Measurements from ENCODE around the gene GLRX. TPM values are rescaled to one million over a fixed set of nuclear protein-coding genes. Genes with fewer than 3 reads are reported as not detected.
"Not testable (repeated sequence)": the region's sequence is repeated elsewhere in the genome, so short reads cannot be mapped to it uniquely, and the experiment has no call there.

Gene GLRX
- total and polyA plus RNA-seq, 2 of the 13 experiments (the other 11 are each of a cell fraction or from before 2014, with no cell fraction given) = 63.8 to 499 TPM

DNA sequence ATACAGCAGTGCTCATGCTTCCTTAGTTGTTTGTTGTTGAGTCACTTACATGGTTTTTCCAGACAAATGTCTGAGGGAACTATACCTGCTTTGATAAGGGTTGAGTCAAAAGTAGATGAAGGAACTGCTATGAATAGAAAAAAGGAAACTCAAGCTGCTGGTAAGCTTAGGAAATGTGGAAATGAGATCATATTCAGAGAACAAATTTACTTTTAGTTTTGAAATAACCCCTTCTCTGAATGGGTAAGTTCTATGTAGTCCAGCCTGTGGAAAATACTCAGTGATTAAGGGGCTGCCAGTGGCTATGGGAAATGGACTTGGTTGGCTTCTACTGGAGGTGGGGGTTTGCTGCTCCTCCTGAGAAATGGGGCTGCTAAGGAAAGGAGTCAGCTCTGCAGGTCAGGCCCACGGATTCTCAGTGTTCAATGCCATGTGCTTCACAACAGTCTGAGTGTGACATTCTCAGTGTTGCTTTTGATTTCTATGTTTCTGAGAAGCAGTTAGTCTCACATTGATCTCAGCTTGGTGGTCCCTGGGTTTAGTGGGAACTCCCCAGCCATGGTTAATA is 47.7 kb upstream of the GLRX start:
- DNase-seq (ENCODE audit: low spot score) (peak; percentile 54), ATAC-seq (no peak; the same call in 2 of the 3 replicates), FAIRE-seq (no peak)
- H3K4me3 ChIP-seq (replicated peaks in 1 of 3; ENCODE audit: insufficient read depth in 1 of 3, low read depth in 2 of 3, low read length in 3 of 3) = no peak overlapping the region
- no peak overlapping the region for H2AFZ ChIP-seq (ENCODE audit: low read length)
- H3K9me3 ChIP-seq (ENCODE audit: low read length) = no peaks in the 10 kb centered on the region
- BruUV-seq (replicated peaks) = no TSS peak
- in situ Hi-C loops (cut with HindIII; ENCODE audit: extremely low pct_ligation_motif_present, low pct_unique_long_range_greater_than_20kb) = no loop called here
- 63% methylated on average over 1 of the region's 1 CpG for WGBS (ENCODE audit: low lambda C conversion rate)
- TF ChIP-seq ZNF232 (CRISPR knock-in tag; IDR thresholded peaks at IDR 0.05; ENCODE audit: borderline replicate concordance) (peak; percentile 26; the same call in 1 of the 2 replicates), SRSF4 (IDR thresholded peaks at IDR 0.05; ENCODE audit: low read depth, low read length, poor library complexity, severe bottlenecking) (no peak)
- no peaks in the 10 kb centered on the region for H3K36me3 ChIP-seq (replicated peaks in 1 of 2; ENCODE audit: control insufficient read depth in 1 of 2, insufficient read depth in 2 of 2, low read length in 2 of 2)
- no peak overlapping the region for H3K4me2 ChIP-seq (ENCODE audit: low read depth, low read length)
- H3K79me2 ChIP-seq (ENCODE audit: insufficient read depth, low read length) = no peaks in the 10 kb centered on the region
- peak overlapping the region; percentile 21 for H3K27ac ChIP-seq (ENCODE audit: extremely low read length, insufficient read depth, low read length)
- CTCF ChIA-PET (ENCODE audit: low intra/inter-chr PET ratio, low total read pairs) = no interaction called here
- intact Hi-C loops (cut with micrococcal nuclease; ENCODE audit: unreplicated experiment) = no loop called here
- H3K9ac ChIP-seq (ENCODE audit: insufficient read depth, low read depth, low read length) = no peak overlapping the region
- peaks cover 65% of the 10 kb centered on the region for H3K4me1 ChIP-seq (ENCODE audit: insufficient read depth, low read length)
- POLR2A ChIA-PET = interaction anchor here (7.9 kb wide), 1 partner anchor 9 kb away, joined by 128 read pairs; no protein-coding TSS in a partner anchor
- no peaks in the 10 kb centered on the region for H3K27me3 ChIP-seq (ENCODE audit: control insufficient read depth in 1 of 2, insufficient read depth in 2 of 2, low read length in 2 of 2)
- H4K20me1 ChIP-seq (ENCODE audit: insufficient read depth, low read length) = no peaks in the 10 kb centered on the region

DNA sequence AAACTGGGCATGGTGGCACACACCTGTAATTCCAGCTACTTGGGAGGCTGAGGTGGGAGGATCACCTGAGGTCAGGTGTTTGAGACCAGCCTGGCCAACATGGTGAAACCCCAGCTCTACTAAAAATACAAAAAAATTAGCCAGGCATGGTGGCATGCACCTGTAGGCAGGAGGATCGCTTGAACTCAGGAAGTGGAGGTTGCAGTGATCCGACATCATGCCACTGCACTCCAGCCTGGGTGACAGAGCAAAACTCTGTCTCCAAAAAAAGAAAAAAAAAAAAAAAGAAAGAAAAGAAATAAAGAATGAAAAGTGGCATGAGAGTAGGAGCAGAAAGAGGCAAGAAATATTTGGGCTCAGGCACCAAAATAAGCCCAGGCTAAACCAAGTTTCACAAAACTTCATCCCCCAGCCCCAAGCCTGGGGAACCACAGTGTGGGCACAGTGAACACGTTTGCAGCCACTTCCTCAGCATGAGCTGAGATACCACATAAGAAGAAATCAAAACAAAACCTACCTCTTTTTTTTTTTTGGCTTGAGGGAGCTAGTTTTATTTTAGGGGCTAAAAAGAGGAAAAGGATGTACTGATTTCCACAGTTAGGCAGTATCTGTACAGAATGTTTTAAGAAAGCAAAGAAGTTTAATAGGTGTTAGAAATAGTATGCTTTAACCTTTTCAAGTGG is 46.8 kb upstream of the GLRX start:
- H4K20me1 ChIP-seq (ENCODE audit: insufficient read depth, low read length); H3K36me3 ChIP-seq (replicated peaks in 1 of 2; ENCODE audit: control insufficient read depth in 1 of 2, insufficient read depth in 2 of 2, low read length in 2 of 2); H3K27ac ChIP-seq (ENCODE audit: extremely low read length, insufficient read depth, low read length); in situ Hi-C loops (cut with HindIII; ENCODE audit: extremely low pct_ligation_motif_present, low pct_unique_long_range_greater_than_20kb); H3K9me3 ChIP-seq (ENCODE audit: low read length); BruUV-seq (replicated peaks); H2AFZ ChIP-seq (ENCODE audit: low read length); H3K4me2 ChIP-seq (ENCODE audit: low read depth, low read length); H3K4me3 ChIP-seq (replicated peaks in 1 of 3; ENCODE audit: insufficient read depth in 1 of 3, low read depth in 2 of 3, low read length in 3 of 3); H3K9ac ChIP-seq (ENCODE audit: insufficient read depth, low read depth, low read length); H3K79me2 ChIP-seq (ENCODE audit: insufficient read depth, low read length); H3K27me3 ChIP-seq (ENCODE audit: control insufficient read depth in 1 of 2, insufficient read depth in 2 of 2, low read length in 2 of 2); FAIRE-seq; ATAC-seq; CTCF ChIA-PET (ENCODE audit: low intra/inter-chr PET ratio, low total read pairs); DNase-seq (ENCODE audit: low spot score): not testable (repeated sequence)
- POLR2A ChIA-PET = interaction anchor here (7.9 kb wide), 1 partner anchor 10 kb away, joined by 128 read pairs; no protein-coding TSS in a partner anchor
- peaks cover 71% of the 10 kb centered on the region for H3K4me1 ChIP-seq (ENCODE audit: insufficient read depth, low read length)
- intact Hi-C loops (cut with micrococcal nuclease; ENCODE audit: unreplicated experiment) = loop anchor here (5.0 kb wide), 1 partner anchor 428 kb away; no protein-coding TSS in a partner anchor
- WGBS (ENCODE audit: low lambda C conversion rate) = 88% methylated on average over 3 of the region's 3 CpGs

Measured in HepG2 (cell line).